IPS-15b (cell line): ENCODE data around the gene NBDY.
"Not testable (repeated sequence)": the region's sequence is repeated elsewhere in the genome, so short reads cannot be mapped to it uniquely, and the experiment has no call there.

ENCODE experiments used
- H3K27me3 ChIP-seq: one replicate; pipeline ENCODE4 v1.6.1; 2013; ENCODE audit warnings: low read length; ENCODE audit not compliant: control insufficient read depth, insufficient read depth
- H3K36me3 ChIP-seq: one replicate; pipeline ENCODE4 v1.6.1; 2013; ENCODE audit warnings: low read length; ENCODE audit not compliant: control insufficient read depth, insufficient read depth
- H3K4me1 ChIP-seq: one replicate; pipeline ENCODE4 v1.6.1; 2013; ENCODE audit warnings: mild to moderate bottlenecking, low read length; ENCODE audit not compliant: control insufficient read depth, insufficient read depth
- H3K4me3 ChIP-seq: one replicate; pipeline ENCODE4 v1.5.1; 2013; ENCODE audit warnings: low read depth, low read length
- H3K9ac ChIP-seq: one replicate; pipeline ENCODE4 v1.6.1; 2013; ENCODE audit warnings: low read depth, mild to moderate bottlenecking, low read length
- H3K9me3 ChIP-seq: one replicate; pipeline ENCODE4 v1.6.1; 2013; ENCODE audit warnings: mild to moderate bottlenecking, low read length; ENCODE audit not compliant: control insufficient read depth, insufficient read depth

NBDY gene

DNA sequence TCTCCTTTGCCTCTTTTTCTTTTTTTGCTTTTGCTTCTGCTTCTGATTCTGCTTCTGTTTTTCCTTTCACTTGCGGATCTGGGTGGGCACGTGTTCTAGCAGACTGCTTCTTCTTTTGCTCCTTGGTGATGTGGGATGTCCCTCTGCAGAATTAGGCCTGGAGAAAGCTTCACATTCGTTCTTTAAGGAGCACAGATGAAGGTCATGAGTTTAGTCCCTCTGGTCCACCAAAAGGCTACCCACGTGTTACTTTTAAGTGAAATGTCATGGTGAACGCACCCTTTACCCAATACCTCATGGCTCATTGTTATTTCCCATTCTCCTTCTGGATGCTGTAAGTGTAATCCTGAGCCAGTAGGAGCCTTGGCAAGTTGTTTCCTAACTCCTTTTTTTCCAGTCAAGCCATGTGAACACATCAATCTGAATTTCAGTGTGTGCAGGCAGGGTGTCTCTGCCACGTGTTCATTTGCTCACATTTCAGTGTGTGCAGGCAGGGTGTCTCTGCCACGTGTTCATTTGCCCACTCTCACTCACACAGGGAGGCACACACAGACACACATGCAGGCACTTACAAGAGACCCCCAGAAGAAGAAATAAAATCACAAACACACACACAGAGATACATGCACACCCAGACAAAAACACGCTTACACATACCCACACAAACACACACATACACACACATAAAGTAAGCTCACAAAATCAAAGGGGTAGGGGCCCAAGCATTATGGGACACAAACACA lies 36.9 kb downstream of the NBDY start:
- no peaks in the 10 kb centered on the region for H3K27me3 ChIP-seq
- no peak overlapping the region for H3K4me3 ChIP-seq
- peaks cover 8% of the 10 kb centered on the region for H3K36me3 ChIP-seq
- H3K9me3 ChIP-seq = no peaks in the 10 kb centered on the region
- no peak overlapping the region for H3K9ac ChIP-seq
- no peaks in the 10 kb centered on the region for H3K4me1 ChIP-seq

DNA sequence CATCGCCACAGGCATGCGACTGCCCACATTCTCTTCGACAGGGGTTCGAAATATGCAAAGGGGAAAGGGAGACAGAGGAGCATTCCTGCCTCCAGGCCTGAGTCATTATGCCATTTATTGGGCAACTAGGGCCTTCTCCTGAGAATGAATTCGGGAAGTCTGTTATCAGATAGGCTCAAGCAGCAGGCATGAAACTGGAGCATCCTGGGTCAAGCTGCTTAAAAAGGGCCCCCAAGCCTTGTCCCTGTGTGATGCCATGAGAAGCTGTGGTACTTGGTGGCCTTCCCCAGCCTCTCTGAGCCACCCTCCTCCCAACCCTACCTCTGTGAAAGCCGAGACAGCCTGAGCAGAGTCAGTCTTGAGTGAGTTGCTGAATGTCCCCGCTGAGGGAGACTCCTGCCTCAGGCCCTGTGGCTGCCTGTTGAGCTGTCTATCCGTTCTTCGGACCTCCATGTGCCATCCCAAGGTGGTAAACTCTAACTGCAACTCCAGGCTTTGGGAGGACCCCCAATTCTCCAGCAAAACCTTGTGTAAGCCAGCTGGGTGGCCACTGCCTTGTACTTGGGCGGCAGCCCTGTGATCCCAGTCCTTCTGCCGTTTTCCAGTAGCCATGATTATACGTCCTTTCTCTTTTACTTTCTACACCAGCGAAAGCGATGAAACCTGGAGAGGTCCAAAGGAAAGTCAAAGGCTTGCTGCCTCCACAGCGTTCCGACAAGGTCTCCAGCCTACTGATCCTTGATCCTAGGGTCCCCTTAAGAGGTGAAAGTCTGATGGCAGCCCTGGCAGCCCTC lies 37.7 kb downstream of the NBDY start:
- Histone ChIP-seq H3K36me3 (peaks cover 8% of the 10 kb centered on the region), H3K4me3 (no peak overlapping the region), H3K4me1 (no peaks in the 10 kb centered on the region), H3K9me3 (no peaks in the 10 kb centered on the region), H3K9ac (no peak overlapping the region), H3K27me3 (no peaks in the 10 kb centered on the region)

DNA sequence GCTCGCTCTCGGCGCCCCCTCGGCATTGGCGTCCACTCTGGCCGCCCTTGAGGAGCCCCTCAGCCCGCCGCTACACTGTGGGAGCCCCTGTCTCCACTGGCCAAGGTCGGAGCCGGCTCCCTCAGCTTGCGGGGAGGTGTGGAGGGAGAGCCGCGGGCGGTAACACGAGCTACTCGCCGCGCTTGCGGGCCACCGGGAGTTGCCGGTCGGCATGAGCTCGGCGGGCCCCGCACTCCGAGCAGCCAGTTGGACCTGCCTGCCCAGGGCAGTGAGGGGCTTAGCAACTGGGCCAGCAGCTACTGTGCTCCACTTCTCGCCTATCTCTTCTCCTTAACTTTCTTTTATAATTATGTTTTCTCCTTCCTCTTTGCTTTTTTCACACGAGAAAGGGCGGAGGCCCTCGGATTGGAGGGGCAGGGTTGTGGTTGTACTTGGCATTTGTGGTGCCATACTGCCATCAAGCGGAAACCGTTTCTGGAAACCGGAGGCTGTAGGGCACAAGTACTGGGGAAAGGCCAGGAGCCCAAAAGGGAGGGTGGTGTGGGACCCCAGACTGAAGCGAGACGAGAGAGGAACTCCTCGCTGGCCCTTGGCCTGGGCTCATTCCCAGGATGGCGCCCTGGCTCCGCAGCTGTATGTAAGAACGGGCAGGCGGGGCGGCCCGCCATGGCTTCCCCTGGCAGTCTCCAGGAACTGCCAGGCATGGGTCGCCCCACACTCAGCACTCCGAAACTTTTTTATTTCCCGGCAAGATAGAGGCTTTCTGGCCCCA lies 38.5 kb downstream of the NBDY start:
- H3K9me3 ChIP-seq, H3K9ac ChIP-seq, H3K4me1 ChIP-seq, H3K27me3 ChIP-seq, H3K4me3 ChIP-seq, H3K36me3 ChIP-seq: not testable (repeated sequence)

DNA sequence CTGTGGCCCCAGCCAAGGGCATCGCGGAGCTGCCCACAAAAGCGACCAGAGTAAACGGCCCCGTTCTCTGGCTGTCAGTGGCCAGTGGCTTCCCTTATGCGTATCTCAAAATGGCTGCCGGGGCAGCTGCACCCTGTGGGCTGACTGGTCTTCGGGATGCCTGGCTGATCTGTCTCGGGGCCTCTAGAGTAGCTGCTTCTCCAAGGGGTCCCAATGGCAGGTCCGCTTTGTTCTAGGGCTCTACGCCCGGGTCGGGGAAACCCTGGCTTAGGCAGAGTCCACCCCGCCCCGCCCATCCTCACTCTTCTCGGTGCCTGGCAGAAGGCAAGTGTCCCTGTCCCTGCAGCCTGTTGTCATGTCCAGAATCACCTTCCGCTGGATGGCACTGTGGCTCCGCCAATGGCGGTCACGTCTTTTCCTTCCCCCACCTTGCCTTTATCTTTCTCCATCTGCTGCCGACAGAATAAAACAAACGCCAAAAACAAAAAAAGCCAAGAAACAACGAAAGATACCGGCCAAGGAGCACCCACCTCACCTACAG lies 39.1 kb downstream of the NBDY start:
- H3K36me3 ChIP-seq, H3K27me3 ChIP-seq, H3K4me3 ChIP-seq, H3K9me3 ChIP-seq, H3K9ac ChIP-seq, H3K4me1 ChIP-seq: not testable (repeated sequence)

DNA sequence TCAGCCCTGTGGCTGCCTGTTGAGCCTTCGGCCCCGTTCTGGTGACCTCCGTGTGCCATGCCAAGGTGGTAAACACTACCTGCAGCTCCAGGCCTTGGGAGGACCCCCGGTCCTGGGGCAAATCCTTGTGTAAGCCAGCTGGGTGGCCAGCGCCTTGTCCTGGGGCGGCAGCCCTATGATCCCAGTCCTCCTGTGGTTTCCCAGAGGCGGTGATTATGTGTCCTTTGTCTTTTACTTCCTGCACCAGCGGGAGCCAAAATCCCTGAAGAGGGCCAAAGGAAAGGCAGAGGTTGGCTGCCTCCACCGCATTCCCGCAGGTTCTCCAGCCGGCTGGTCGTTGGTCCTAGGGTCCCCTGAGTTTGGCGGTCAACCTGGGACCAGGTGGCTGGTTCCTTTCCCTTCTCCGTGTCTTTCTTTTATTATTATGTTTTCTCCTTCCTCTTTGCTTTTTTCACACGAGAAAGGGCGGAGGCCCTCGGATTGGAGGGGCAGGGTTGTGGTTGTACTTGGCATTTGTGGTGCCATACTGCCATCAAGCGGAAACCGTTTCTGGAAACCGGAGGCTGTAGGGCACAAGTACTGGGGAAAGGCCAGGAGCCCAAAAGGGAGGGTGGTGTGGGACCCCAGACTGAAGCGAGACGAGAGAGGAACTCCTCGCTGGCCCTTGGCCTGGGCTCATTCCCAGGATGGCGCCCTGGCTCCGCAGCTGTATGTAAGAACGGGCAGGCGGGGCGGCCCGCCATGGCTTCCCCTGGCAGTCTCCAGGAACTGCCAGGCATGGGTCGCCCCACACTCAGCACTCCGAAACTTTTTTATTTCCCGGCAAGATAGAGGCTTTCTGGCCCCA lies 43.9 kb downstream of the NBDY start:
- H3K27me3 ChIP-seq, H3K4me3 ChIP-seq, H3K4me1 ChIP-seq, H3K9me3 ChIP-seq, H3K36me3 ChIP-seq, H3K9ac ChIP-seq: not testable (repeated sequence)

DNA sequence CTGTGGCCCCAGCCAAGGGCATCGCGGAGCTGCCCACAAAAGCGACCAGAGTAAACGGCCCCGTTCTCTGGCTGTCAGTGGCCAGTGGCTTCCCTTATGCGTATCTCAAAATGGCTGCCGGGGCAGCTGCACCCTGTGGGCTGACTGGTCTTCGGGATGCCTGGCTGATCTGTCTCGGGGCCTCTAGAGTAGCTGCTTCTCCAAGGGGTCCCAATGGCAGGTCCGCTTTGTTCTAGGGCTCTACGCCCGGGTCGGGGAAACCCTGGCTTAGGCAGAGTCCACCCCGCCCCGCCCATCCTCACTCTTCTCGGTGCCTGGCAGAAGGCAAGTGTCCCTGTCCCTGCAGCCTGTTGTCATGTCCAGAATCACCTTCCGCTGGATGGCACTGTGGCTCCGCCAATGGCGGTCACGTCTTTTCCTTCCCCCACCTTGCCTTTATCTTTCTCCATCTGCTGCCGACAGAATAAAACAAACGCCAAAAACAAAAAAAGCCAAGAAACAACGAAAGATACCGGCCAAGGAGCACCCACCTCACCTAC lies 44.5 kb downstream of the NBDY start:
- not testable (repeated sequence) for H3K4me1 ChIP-seq, H3K36me3 ChIP-seq, H3K9me3 ChIP-seq, H3K9ac ChIP-seq, H3K4me3 ChIP-seq, H3K27me3 ChIP-seq

DNA sequence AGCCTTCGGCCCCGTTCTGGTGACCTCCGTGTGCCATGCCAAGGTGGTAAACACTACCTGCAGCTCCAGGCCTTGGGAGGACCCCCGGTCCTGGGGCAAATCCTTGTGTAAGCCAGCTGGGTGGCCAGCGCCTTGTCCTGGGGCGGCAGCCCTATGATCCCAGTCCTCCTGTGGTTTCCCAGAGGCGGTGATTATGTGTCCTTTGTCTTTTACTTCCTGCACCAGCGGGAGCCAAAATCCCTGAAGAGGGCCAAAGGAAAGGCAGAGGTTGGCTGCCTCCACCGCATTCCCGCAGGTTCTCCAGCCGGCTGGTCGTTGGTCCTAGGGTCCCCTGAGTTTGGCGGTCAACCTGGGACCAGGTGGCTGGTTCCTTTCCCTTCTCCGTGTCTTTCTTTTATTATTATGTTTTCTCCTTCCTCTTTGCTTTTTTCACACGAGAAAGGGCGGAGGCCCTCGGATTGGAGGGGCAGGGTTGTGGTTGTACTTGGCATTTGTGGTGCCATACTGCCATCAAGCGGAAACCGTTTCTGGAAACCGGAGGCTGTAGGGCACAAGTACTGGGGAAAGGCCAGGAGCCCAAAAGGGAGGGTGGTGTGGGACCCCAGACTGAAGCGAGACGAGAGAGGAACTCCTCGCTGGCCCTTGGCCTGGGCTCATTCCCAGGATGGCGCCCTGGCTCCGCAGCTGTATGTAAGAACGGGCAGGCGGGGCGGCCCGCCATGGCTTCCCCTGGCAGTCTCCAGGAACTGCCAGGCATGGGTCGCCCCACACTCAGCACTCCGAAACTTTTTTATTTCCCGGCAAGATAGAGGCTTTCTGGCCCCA lies 49.3 kb downstream of the NBDY start:
- not testable (repeated sequence) for H3K4me1 ChIP-seq, H3K36me3 ChIP-seq, H3K9ac ChIP-seq, H3K27me3 ChIP-seq, H3K9me3 ChIP-seq, H3K4me3 ChIP-seq

DNA sequence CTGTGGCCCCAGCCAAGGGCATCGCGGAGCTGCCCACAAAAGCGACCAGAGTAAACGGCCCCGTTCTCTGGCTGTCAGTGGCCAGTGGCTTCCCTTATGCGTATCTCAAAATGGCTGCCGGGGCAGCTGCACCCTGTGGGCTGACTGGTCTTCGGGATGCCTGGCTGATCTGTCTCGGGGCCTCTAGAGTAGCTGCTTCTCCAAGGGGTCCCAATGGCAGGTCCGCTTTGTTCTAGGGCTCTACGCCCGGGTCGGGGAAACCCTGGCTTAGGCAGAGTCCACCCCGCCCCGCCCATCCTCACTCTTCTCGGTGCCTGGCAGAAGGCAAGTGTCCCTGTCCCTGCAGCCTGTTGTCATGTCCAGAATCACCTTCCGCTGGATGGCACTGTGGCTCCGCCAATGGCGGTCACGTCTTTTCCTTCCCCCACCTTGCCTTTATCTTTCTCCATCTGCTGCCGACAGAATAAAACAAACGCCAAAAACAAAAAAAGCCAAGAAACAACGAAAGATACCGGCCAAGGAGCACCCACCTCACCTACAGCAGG lies 50.0 kb downstream of the NBDY start:
- not testable (repeated sequence) for H3K4me1 ChIP-seq, H3K9me3 ChIP-seq, H3K36me3 ChIP-seq, H3K27me3 ChIP-seq, H3K9ac ChIP-seq, H3K4me3 ChIP-seq

DNA sequence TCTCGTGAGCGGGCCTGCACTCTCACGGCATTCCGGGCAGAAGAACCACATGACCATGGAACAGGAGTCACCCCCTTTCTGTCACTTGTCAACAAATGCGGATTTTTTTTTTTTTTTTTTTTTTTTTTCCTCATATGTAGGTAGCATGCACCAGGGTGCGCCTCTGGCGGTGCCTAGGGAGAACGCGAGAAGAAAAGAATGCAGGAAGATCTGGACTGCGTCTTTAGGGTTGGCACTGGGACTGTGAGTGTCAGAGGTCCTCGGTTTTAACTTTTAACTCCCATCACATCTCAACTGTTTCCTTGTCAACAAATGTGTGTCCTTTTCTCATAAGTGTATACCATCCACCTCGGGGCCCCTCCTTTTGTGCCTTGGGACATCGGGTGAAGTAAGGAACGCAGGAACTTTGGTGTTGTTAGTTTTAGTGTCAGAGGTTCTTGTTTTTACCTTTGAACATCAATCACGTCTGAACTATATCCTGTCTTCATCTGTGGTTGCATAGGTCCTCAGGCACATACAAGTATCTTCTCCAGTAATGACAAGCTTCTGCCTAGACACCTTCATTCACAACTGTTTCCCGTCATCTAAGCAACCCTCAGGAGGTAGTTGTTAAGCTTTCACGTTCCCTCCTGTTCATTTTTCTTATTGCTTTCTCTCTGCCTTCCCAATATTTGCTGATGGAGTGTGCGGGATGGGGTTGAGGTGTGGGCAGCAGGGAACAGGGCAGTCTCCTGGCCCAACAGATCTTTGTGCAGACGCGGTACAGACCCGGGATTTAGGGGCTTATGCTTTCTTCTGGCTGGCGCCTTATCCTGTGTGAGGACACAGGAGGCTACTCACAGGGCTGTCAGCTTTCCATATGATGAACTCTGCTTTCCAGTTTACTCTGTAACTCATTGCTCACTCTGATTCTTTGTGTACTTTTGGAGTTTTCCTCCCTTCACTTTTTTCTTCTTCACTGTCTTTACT lies 51.9 kb downstream of the NBDY start:
- not testable (repeated sequence) for H3K9ac ChIP-seq, H3K4me1 ChIP-seq, H3K36me3 ChIP-seq

More for the DNA sequence above, 51.9 kb downstream of the NBDY start:
- H3K4me3 ChIP-seq, H3K27me3 ChIP-seq, H3K9me3 ChIP-seq: not testable (repeated sequence)
